ENCODE results near the gene GDA. TPM values are rescaled to one million over a fixed set of nuclear protein-coding genes. Genes with fewer than 3 reads are reported as not detected.

Gene GDA
- total and polyA plus RNA-seq, 2 of the 8 experiments (the other 6 are each of a cell fraction or from before 2014, with no cell fraction given), result 0.35 to 3.0 TPM

- no peak for FAIRE-seq
- H3K14ac ChIP-seq (ENCODE audit: insufficient read length), result no peak overlapping the region
Measured at GRCh38 chr9:72139226-72139625, 10.0 kb upstream of the GDA start.

More at GRCh38 chr9:72139226-72139625, 10.0 kb upstream of the GDA start:
- H3K9me3 ChIP-seq (ENCODE audit: insufficient read depth in 2 of 2, low read depth in 1 of 2, low read length in 1 of 2), result no peaks in the 10 kb centered on the region; a peak in 1 of 4 replicates
- H3K18ac ChIP-seq (ENCODE audit: extremely low read depth, low read length), result no peak overlapping the region
- DNase-seq (ENCODE audit: low read depth in 1 of 2, low spot score in 2 of 2), result no peak
- no peak overlapping the region for H2AFZ ChIP-seq (ENCODE audit: low read length)
- TF ChIP-seq SIRT6 (IDR thresholded peaks at IDR 0.05; ENCODE audit: low read length) (no peak), CHD1 (IDR thresholded peaks at IDR 0.05; ENCODE audit: low read depth, low read length) (no peak), JUND (IDR thresholded peaks at IDR 0.05; ENCODE audit: low read length) (no peak), CHD2 (IDR thresholded peaks at IDR 0.05; ENCODE audit: low read length) (no peak), SIN3A (conservative IDR thresholded peaks at IDR 0.05 in 1 of 2, IDR thresholded peaks at IDR 0.05 in 1 of 2; ENCODE audit: low read depth in 1 of 2, low read length in 2 of 2) (no peak)
- no peak overlapping the region for H3K4ac ChIP-seq (replicated peaks; ENCODE audit: insufficient read length, low read depth, low read length)
- no peak overlapping the region for H3K9ac ChIP-seq (replicated peaks in 1 of 4; ENCODE audit: extremely low read depth in 1 of 4, low read depth in 3 of 4, low read length in 3 of 4)
- H3K4me1 ChIP-seq (replicated peaks in 1 of 4; ENCODE audit: control insufficient read depth in 3 of 4, insufficient read depth in 4 of 4, low read length in 3 of 4), result no peaks in the 10 kb centered on the region
- no peaks in the 10 kb centered on the region for H3K79me1 ChIP-seq (ENCODE audit: low read depth, low read length)
- no peak overlapping the region for H3K4me3 ChIP-seq (ENCODE audit: extremely low read depth in 1 of 4, insufficient read depth in 2 of 4, low read depth in 3 of 4, low read length in 4 of 4)
- H4K20me1 ChIP-seq (replicated peaks in 1 of 2; ENCODE audit: control insufficient read depth in 1 of 2, insufficient read depth in 2 of 2, low read length in 2 of 2), result no peaks in the 10 kb centered on the region
- no peak overlapping the region for H3K56ac ChIP-seq (replicated peaks; ENCODE audit: insufficient read length, low read depth, low read length)
- no peak overlapping the region for H2AK5ac ChIP-seq (ENCODE audit: low read depth, low read length)
- H3K27ac ChIP-seq (ENCODE audit: low read depth, low read length), result no peak overlapping the region
- no peak overlapping the region for H4K5ac ChIP-seq (ENCODE audit: insufficient read length, low read depth, low read length)
- no peaks in the 10 kb centered on the region for H3K23me2 ChIP-seq (ENCODE audit: low read depth, low read length)
- H2BK15ac ChIP-seq (ENCODE audit: low read length), result no peak overlapping the region
- H4K8ac ChIP-seq (ENCODE audit: extremely low read depth, insufficient read depth, low read length), result no peak overlapping the region
- POLR2A ChIA-PET (ENCODE audit: partially characterized antibody), result no interaction called here
- no peak overlapping the region for H2BK120ac ChIP-seq (replicated peaks; ENCODE audit: low read depth, low read length)
- H4K91ac ChIP-seq (replicated peaks; ENCODE audit: insufficient read length, low read length), result no peak overlapping the region
- CTCF ChIA-PET (ENCODE audit: partially characterized antibody), result interaction anchor here (1.1 kb wide), 1 partner anchor 12 kb away, joined by 3 read pairs; no protein-coding TSS in a partner anchor
- H3K79me2 ChIP-seq (ENCODE audit: control insufficient read depth in 1 of 2, insufficient read depth in 2 of 2, low read length in 2 of 2), result no peaks in the 10 kb centered on the region
- H2BK5ac ChIP-seq (ENCODE audit: low read depth, low read length), result no peak overlapping the region
- WGBS, 2 experiments (ENCODE audit: extremely low coverage in 1 of 2, insufficient coverage in 1 of 2, insufficient read length in 1 of 2, insufficient replicate concordance in 2 of 2, low coverage in 1 of 2, low lambda C conversion rate in 2 of 2, missing lambda C conversion rate in 1 of 2), result 85% methylated on average over 2 of the region's 2 CpGs; no CpG with 5 or more reads in 1 of the 2 experiments
- no peak overlapping the region for H2BK12ac ChIP-seq (ENCODE audit: low read depth, low read length)
- no peak overlapping the region for H2BK20ac ChIP-seq (ENCODE audit: low read length)
- H3K4me2 ChIP-seq (ENCODE audit: insufficient read depth in 1 of 2, low read depth in 2 of 2, low read length in 2 of 2), result no peak overlapping the region
- H3K23ac ChIP-seq (ENCODE audit: insufficient read length), result no peak overlapping the region
- H3K36me3 ChIP-seq (ENCODE audit: control insufficient read depth in 2 of 4, insufficient read depth in 4 of 4, low read length in 3 of 4), result no peaks in the 10 kb centered on the region
- H3K27me3 ChIP-seq (replicated peaks in 1 of 4; ENCODE audit: control insufficient read depth in 3 of 4, extremely low read depth in 1 of 4, insufficient read depth in 3 of 4, low read length in 3 of 4), result no peaks in the 10 kb centered on the region
